Stimulated activated CD4-positive, alpha-beta T cell treated with anti-CD3 and anti-CD28 coated beads, Interleukin-15, amount 100 ng/mL, for 1 hour (primary cell): Measurements from ENCODE around the gene KLHL3.

Experiments
- DNase-seq, 2 donors: peaks; one replicate each; pipeline ENCODE4 v3.0.0-alpha.2; 2020; ENCODE audit warnings: low read depth in 1 of 2, low spot score in 1 of 2

The KLHL3 gene

DNA sequence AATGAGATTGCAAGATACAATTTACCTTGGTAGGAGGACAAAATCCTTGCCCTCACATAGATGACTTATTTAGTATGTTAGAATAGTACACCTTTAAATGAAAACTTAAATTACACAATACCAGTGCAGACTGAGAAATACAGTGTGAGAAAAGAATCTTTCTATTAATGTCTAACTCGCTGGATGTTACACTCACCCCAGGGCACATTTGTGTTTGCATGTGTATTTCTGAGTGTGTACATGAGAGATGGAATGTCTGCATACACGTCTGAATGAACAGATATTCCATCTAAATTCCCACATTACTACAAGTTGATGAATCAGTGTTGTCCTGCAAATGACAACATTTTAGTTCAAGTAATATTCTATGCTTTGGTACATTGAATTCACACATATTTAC is 99.8 kb downstream of the KLHL3 start:
- no peak for DNase-seq

DNA sequence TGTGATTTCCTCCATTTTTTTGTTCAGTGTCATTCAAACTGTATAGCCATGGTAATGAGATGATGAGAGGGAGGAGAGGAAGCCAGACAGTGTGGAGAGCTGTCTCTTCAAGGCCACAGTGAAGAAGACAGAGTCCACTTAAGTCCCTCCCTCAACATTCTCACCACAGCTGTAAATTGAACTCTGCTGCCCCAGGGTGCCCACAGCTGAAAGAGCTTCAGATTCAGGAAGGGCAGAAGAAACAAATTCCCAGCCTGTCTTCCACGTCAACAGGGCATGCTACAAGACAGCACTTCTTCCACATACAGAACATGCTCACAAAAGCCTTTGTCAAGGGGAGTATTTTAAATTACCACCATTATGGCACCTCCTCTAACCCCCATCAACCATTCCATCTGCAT is 100.4 kb downstream of the KLHL3 start:
- DNase-seq: no peak

DNA sequence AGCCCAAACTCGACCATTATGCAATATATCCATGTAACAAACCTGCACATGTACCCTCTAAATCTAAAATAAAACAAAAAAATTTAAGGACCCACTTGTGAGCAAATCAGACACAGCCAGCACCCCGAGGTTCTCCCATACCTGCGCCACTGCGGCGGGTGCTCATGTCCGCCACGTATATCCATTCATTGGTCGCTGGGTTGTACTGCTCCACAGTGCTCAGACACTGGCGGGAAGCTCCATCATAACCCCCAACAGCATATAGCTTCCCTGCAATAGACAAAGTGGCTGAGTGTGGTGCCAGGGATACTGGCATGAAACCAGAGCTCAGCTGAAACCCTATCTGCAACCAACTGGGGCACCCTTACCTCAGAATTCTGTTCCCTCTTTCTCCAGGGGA is 102.0 kb downstream of the KLHL3 start:
- DNase-seq: no peak

DNA sequence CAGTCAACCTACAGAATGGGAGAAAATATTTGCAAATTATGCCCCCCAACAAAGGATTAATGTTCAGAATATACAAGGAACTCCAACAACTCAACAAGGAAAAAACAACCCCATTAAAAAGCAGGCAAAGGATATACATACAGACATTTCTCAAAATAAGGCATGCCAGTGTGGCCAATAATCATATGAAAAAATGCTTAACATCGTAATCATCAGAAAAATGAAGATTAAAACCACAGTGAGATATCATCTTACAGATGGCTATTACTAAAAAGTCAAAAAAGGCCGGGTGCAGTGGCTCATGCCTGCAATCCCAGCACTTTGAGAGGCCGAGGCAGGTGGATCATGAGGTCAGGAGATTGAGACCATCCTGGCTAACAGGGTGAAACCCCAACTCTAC is 103.2 kb downstream of the KLHL3 start:
- no peak for DNase-seq

DNA sequence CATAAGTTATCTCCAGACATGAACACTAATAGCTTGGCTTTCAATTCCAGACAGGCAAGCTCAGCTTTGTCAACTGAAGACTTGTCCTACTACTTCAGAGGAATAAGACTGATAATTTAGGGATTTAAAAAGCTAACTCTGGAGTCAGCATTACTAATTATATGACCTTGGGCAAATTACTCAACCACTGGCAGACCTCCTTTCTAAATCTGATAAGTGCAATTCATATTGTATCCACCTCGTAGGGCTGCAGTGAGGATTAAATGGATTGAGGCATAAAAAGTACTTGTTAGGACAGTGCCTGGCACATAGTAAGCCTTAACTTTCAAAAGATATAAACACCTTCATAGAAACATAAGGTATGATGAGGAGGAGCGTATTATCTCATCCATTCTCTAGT is 104.4 kb downstream of the KLHL3 start:
- no peak for DNase-seq

DNA sequence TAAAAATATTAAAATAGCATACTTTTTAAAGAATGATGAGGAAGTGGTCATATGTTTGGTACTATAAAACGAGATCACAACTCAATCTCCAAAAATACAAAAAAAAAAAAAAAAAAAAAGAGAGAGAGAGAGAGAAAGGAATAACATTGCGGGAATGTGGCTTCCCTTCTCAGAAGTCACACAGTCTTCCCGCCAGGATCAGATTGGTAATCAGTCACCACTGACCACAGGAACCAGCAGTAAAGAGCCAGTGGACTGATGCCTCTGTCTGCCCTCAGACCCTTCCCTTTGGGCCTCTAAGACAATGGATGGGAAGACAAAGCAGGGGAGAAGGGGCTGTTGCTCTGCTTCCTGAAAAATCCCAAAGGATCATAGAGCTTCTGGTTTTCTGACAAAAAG is 104.9 kb downstream of the KLHL3 start:
- DNase-seq: no peak

DNA sequence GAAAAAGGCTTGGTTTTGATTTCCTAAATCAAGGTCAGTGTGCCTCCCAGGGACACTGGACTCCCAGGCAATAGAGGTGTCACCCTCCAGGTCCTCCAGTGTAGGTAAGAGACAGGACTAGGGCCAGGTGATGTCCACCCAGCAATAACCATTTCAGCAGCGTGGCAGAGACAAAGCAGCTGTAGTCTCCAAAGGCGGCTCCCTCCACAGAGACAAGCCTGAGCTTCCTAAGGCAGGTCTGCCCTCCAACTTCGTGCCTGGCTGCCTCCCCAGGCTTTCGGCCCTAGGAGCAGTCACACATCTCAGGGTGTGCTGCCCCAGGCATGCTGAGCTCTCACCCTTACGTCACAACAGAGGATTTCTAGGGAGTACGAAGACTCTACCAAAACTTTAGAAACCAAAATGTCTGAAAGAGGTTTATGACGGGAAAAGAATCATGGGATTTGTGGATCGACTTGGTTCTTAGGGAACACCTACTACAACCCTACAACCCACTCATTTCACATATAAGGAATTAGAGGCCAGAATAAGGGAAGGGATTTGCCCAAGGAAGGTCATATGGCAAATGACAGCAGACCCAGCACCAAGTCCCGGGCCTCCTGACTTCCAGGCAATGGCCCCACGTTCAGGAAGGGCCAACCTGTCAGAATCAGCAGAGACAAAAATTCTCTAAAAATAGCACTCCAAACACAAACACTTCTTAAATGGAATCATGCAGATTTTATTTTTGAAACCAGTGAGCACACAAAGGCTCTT is 105.5 kb downstream of the KLHL3 start:
- DNase-seq: no peak

DNA sequence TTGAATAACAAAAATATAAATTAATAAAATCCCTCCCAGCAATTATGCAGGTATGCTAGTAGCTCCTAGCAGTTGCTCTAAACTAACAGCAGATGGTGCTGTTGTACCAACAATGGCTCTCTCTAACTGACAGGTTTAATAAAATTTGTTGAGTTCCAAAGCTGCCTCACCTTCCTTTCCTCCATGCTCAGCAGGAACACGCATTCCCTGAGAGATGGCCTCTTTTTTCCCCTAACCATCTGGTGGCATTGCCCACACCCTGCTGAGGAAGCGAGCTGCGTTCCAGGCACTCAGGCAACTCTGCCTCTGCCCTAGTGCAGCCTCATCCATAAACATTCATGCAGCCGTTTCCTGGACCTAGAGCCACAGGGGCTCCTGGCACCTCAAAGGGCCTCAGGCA is 106.2 kb downstream of the KLHL3 start:
- no peak for DNase-seq

DNA sequence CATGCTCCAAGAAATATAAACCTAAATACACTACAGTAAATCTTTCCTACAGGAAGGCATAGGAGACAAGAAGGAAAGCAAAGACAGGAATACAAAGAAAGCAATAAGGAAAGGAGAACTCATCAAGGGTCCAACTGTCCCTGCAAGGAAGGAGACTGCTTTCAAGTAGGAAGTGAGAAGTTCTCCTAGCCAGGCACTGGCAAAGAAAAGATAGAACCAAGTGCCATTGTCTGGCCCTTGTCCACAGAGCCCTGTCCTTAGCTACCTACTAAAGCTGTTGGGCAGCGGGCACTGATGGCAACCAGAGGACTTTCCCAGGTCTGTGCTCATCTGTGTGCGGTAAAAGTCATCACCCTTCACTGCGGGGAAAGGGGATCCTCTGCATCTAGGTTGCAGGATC is 108.2 kb downstream of the KLHL3 start:
- DNase-seq: no peak

DNA sequence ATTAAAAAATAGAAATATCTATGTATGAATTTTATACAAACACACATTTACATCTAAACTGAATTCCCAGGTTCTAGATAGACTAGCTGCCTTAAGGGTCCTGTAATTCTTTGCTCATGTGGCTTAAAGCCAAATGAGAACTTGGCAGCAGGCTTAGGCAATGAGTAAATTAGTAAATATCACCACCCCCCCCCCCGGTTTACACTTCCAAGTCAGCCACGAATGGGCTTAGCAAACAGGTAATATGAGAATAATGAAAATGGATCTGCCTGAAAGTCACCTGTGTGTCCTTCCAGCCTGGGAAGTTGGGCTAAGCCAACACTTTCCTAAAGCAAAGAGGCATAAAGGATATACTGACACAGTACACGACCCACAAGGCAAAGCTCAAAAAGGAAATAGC is 108.6 kb downstream of the KLHL3 start:
- DNase-seq: no peak

DNA sequence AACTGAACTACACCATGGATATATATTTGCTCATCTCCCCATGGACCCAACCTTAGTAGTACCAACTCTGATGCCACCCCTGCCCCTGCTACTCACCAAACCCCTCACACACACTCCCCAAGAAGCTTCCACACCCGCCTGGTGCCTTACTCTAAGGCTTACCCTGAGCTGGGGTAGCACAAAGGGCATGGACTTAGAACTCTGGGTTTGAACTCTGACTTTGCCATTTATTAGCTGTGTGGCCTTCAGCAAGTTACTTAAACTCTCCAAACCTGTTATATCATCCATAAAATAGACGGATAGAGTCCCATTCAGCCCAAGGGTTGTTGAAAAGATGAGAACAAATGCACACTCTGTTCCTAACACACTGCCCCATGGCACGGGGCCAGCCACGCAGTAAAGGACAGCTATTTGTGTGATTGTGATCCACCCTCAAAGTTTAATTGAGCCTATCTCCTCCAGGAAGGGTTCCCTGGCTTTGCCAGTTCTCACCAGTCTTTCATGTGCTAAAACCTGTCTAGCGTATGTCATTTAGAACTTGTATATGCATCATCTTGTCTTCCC is 111.0 kb downstream of the KLHL3 start:
- no peak for DNase-seq

DNA sequence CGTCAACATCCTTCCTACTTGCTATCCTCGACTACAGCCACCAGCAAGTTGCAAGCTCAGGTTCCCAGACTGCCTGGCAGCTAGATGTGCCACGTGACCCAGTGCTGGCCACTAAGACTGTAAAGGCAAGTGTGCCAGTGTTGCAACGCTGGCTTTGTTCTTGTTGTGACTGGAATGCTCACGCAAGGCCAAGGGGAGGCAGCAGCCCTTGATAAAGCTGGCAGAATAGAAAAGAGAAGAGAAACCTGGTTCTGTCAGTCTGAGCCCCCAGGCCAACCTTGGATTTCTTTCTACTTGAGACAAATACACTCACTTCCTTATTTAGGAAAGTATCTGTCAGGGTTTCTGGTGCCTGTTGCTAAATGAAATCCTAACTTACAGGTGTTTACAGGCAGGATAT is 113.0 kb downstream of the KLHL3 start:
- DNase-seq: no peak

DNA sequence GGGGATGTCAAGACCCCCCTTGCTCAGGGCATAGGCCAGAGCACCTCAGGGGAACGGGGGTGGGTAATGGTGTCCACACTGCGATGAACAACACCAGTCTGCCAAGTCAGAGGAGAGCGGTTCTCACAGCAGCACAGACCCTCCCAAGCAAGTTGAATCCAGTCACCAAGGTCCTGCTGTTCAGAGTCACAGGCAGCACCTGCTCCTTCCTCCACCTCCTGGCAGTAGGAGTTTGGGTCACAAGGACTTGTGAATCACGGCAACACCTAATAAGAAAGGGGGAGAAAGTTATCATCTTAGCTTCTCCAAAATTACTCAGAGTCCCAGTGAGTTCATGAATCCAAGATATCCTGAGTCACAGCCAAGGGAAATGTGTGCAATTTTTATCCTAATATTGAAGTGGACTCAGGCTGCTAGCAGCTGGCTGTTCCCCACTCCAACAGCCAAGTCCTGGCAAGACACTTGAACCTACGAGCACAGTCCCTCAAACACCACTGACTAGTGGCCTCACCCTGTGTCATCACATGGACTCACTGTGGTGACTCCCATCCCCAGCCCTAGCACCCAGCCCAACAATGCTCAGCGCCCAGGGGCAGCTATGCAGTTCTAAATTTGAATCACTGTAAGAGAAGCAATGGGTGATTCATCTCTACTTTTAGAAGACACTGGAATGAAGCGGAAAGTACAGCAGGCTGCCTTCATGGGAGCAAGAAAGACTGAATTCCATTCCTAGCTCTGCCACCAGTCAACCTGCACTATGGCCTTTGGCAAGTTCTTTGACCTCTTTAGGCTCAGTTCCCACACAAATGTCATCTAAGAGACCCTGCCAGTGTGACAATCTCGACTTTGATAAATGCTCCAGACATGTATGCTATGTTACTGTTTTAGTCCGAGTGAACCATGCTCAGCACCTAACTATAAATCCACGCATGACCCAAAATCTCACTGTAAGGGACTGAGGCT is 113.7 kb downstream of the KLHL3 start:
- no peak for DNase-seq

DNA sequence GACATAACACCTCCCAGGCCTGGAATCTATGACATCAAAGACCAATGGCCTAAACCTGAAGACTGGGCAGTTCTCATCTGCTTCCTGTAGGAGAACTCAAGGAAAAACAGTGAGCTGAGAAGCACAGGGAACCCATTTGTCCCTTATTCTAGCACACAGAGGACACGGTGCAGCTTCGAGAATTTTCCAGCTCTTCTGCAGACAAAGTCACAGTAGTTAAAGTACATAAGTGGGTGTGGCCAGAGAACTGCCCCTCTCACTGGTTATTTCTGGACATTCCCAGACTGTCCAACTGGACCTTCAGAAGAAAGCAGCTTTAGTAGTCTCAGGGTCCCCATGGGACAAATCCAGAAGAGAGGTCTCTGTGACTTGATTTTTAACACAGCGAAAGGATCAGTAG is 114.6 kb downstream of the KLHL3 start:
- DNase-seq: no peak

DNA sequence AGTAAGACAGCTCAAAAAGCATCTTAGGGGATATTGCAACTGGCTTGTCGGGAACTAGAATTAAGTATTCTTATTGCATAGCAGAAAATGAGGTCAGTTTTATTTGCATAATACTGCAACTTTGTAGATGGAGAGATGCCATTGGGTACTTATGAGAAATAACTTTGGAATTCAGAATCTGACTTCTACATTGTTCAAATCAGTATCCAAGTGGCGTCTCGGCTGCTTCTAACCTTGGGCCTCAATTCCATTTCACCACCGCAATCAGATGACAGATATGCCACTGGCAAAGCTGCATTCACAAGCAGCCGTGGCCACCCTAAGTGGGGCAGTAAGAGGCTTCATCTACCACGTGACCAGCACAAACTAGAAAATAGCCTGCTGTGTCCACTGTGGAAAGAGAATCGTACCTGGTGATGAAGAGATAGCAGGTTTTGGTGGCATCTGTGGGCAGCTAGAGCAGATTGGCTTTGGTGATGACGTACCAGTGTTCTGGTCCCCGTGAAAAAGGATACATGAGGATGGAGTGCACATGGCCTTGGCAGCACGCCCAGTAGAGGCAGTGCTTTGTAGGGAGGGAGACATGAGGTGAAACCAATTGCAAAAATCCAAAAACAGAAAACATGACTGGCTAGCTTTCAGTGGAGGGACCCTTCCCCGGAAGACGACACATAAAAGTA is 116.6 kb downstream of the KLHL3 start:
- DNase-seq: no peak

DNA sequence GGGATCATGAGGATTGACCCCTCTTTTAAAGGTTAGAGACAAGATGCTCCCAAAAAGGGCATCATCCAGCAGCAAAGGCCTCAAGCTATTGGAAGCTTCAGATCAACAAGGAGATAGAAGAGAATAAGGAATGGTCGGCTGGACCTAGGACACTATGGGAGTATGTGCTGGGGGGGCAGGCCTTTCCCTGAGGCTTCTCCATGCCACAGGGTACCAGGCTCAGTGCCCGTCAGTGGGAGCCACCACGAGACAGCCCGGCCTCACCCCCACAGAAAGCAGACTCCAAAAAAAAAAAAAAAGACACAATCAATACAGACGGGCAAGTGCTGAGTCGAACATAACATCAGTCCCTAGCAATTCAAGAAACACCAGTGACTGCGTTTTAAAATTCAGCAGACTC is 117.4 kb downstream of the KLHL3 start:
- DNase-seq: no peak

DNA sequence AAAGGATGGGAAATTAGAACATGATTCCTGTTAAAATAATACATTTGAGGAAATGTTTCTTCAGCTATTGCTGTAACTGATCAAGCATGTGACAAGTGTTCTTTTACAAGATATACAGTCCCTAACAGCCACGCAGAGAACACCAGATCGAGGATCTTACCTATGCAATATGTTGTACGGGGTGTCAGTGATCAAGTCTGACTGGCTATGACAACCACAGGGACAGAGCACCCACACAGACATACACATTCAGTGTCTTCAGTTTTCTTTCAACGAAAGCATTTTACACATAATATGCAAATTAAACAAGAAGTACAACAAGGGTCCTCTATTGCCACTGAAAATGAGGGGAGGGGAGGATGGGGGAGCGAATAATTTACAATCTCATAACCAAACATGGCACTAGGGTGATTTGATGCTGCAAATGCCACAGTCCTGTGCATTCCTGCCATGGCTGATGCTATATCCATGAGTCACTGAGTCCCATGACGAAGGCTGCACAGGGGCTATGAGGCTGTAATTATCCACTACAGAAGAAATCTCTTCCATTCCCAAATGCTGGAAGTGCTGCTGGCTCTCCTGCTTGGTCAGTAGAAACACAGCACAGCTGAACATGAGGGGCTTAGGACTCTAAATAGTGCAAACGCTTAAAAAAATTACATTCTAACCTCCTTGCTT is 118.2 kb downstream of the KLHL3 start:
- no peak for DNase-seq

DNA sequence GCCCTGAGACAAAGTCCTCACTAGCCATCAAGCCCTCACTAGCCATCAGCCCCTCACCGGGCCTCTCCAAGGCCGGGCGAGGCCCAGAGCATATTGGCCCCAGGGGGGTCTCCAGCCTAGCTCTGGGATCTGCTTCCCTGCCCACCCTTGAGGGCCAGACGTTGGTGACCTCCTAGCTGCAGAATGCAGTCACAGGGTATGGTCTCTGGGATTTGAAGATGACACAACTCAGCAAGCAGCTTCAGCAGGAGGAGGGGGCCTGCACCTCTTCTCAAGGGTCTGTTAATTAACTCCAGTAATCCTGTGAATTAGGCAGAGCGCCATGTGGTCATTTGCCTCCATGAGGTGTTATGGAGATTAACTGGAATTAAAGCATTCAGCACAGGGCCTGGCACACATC is 119.8 kb downstream of the KLHL3 start:
- DNase-seq: no peak

DNA sequence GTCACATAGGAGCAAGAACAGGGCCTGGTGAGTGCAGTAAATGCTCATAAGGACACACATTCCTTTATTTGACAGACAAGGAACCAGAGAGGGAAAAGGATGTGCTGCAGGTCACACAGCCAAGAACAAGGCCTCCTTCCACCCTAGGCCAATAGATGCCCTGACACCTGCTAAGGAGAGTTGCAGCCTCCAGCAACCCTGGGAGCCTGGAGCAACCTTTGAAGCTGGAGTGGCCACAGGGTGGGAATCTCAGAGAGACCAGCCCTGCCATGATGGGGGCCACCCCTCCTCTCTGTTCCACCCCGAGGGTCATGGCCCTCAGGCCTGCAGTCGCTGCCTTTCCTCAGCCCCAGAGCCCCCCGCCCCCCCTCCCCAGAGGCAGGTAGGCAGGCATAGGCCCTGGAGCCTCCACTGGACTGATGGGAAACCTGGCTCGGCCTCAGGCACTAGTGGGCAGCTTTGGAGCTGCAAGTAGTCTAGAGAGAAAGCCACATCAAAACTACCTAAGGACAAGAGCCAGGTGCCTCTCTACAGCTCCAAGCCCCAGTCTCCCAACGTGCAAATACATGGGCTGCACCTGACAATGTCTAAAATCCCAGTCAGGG is 120.6 kb downstream of the KLHL3 start:
- no peak for DNase-seq

DNA sequence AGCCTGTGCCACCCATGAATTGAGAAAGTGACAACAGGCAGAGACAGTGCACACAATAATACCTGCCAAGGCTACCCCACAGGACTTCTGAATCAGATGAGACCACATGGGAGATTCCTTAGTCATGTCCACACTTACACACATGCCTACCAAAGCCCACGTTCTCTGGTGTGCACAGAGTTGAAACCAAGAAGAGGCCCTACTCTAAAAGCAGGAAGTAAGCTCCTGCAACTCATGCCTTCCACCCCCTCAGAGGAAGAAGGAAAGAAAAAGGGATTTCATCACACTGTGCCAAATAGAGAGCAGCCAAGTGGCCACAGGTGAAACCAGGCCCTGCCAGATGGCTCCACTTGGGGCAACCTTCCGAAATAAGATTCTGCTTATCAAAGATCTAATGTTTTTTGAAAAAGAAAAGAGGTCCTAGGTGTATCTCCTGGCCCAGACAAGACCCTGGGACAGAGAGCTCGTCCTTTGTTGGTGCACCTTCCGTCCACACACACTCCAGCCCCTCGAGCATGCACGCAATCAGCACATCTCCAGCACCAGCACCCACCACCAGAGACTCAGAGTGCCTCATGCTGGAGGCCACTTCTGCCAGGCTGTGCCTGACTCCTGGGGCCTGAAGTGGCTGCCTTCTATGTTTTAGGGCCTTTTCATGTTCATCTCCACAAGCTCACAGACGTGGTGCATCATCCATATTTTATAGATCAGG is 122.2 kb downstream of the KLHL3 start:
- DNase-seq: no peak
